Esophagus mucosa (tissue), 1 donor: Measurements from ENCODE around the gene C2orf80. TPM values are rescaled to one million over a fixed set of nuclear protein-coding genes. Genes with fewer than 3 reads are reported as not detected.
A peak's percentile ranks its signal among the peaks of the same experiment; 100 is the strongest.
"Not testable (repeated sequence)": the region's sequence is repeated elsewhere in the genome, so short reads cannot be mapped to it uniquely, and the experiment has no call there.

ENCODE experiments used
- ATAC-seq: fragments of 200-7000 bp; cut with Tn5 transposase; one replicate; pipeline ENCODE4 v1.9.1; 2020
- total RNA-seq: library from RNA; stranded (reverse); gene quantifications from one replicate; pipeline ENCODE4 v1.2.4, GENCODE V29; 2023
- donor health status: DM: yes; HTN: yes; CAD: no.

The C2orf80 gene
- total RNA-seq, 1 donor from 2014 or later, result not detected

DNA sequence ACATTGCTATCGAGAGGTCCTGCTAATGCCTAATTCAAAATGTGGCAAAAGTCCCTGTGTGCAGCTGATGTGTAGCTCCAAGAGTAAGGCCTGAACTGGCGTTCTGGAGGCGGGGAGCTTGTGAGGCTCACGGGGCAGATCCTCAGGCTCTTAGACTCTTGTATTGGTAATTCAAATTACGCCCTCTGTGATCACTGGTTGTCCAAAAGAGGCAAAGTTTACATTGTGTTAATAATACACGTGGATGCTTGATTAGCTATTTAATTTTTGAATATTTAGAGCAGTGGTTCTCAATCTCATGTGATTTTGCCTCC, 14.0 kb downstream of the C2orf80 start:
- no peak for ATAC-seq

DNA sequence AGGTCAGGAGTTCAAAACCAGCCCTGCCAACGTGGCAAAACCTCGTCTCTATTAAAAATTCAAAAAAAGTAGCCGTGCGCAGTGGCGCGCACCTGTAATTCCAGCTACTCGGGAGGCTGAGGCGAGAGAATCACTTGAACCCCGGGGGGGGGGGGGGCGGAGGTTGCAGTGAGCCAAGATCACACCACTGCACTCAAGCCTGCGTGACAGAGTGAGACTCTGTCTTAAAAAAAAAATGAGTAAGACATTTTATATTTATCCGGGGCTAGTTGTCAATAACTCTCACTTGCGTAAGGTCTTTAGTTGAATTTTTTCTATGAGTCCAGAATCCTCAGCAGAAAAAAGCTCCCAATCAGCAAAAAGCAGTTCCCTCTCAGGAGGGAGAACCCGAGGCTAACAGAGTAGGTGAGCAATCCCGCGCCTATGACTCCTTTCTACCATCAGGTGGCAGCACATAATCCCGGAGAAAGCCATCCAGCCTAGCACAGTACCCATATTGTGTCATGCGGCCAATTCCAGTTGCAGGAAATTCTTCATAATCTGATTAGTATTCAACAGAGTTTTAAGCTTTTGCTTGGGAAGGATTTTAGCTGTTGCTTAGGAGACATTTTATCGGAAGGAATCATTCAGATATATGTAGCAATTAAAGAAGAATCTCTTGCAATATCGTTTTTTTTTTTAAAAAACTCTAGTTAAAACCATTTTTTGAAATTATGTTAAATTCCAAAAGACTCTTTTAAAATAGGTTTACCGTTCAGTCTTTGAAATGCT, 14.6 kb downstream of the C2orf80 start:
- ATAC-seq, result peak; percentile 96

DNA sequence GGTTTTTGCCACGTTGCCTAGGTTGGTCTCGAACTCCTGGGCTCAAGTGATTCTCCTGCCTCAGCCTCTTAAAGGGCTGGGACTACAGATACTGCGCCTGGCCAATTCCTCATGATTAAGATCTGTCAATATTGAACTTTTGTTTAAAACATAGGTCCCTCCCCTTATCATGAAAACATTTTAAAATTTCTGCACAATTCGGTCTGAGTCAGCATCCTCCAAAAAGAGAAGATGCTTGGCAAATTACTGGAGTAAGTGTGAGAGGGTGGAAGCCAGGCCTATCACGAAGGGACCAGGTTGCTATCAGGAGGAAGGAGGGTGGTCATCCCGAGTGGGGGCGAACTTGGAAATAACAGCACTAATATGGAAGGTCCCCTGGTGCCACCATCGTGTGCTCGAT, 15.7 kb downstream of the C2orf80 start:
- no peak for ATAC-seq

GRCh38 chr2:208172125-208172524, 17.7 kb downstream of the C2orf80 start:
- ATAC-seq, result no peak

GRCh38 chr2:208164951-208165755, 24.7 kb downstream of the C2orf80 start:
- ATAC-seq, result no peak

GRCh38 chr2:208163489-208163888, 26.3 kb downstream of the C2orf80 start, which contains the start of gene CRYGA:
Gene CRYGA, minus strand, starts transcription at chr2:208163589. Its CDS starts 33 bp downstream, at chr2:208163556.
- ATAC-seq, result no peak

DNA sequence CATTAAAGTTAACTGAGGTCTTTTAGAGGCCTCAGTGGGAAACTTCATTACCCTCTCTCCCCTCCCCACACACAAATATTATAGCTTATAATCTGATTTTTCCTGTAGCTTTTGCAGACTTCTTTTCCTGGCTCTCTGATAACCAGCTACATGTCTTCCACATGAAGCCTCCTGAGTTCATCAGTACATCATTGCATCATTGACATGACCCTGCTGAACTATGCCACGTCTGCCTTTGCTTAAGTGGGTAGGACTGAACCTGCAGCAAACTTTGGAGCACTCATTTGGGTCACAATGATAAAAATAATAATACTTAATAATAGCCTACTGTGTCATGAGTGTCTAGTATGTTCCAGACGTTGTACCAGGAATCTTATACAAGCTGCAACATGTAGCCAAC, 33.4 kb downstream of the C2orf80 start:
- ATAC-seq, result no peak

GRCh38 chr2:208153156-208153555, 36.7 kb downstream of the C2orf80 start:
- no peak for ATAC-seq

GRCh38 chr2:208150956-208151355, 38.9 kb downstream of the C2orf80 start:
- no peak for ATAC-seq

DNA sequence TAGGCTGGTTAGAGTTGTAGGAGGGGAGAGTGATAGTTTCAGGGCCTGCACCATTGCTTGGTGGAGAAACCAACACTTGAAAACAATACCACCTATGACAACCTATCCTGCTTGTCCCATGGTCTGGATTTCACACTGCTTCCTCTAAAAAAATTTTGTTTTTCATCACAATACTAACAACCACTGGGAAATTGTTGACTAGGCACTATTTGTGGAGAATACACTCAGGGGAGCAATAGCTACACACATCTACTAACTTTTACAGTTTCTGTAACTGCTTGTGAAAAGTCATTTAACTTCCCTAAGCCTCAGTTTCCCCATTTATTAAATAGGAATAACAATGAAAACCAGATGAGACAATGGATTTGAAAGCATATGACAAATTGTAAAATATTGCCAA, 39.7 kb downstream of the C2orf80 start:
- no peak for ATAC-seq

GRCh38 chr2:208148803-208149202, 41.0 kb downstream of the C2orf80 start:
- no peak for ATAC-seq

- no peak for ATAC-seq
Observed at GRCh38 chr2:208147759-208148158, 42.1 kb downstream of the C2orf80 start.

DNA sequence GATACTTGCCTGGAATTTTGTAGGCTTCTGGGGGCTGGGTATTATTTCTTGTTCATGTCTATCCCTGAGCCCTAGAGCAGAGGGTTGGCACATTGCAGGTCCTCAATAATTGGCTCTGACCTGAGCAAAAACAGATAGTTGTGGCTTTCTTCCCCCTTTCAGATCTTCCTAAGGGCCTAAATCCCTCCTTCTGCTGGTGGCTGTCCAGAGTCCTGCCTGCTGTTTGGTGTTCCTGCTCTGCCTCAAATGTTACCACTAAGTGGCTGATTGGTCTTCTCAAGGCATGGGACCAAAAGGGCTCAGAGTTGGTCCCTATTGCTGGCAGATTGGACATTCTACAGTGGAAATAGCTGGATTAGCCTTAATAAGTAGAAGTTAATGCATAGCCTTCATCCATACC, 42.8 kb downstream of the C2orf80 start:
- ATAC-seq, result no peak

DNA sequence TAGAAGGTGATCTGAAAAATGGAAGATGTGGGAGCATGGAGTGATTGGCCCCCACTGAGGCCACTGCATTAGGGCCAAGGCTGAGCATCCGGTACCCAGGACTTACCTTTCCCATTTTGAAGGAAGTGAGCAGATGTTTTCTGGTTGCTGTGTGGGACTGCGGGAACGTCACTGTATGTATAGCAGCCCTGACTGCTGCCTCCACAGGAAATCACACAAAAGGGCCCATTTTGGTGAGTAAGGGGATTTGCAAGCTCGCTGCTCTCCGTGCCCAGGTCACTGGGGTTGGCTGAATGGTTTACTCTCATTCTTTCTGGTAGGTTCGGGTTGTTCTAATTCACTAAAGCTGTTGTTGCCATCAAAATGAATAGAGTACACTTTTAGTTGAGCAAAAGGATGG, 43.8 kb downstream of the C2orf80 start, which contains the start of gene CRYGB:
Gene CRYGB, minus strand, starts transcription at position 153 of the 400 bp plus-strand sequence. Its CDS starts 38 bp downstream, at position 115.
- no peak for ATAC-seq

DNA sequence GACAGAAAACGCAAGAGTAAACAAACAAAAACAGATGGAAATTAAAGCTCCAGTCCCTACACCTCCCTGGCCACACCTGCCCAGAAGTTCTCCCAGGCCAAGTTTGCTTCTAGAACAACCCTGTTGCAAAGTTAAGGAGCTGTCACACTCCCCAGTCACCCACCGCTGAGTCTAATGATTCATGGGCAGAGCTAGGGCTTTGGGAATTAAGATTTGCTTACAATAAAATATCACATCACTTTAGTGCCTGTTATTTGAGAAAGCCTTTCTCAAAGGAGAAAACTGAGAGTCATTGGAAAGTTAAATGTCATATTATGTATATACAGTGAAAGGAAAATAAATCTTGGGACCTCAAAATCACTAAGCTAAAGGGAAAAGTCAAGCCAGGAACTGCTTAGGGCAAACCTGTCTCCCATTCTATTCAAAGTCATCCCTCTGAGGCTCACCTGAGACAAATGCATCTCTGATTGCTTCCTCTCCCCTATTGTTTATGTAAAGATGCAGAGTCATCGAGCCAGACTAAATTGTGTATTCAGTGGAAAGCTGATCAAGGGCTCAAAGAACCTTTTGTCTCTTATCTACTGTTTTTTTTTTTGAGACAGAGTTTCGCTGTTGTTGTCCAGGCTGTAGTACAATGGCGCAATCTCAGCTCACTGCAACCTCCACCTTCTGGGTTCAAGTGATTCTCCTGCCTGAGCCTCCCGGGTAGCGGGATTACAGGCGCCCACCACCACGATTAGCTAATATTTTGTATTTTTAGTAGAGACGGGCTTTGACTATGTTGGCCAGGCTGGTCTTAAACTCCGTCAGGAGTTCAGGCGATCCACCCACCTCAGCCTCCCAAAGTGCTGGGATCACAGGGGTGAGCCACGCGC, 46.7 kb downstream of the C2orf80 start:
- no peak for ATAC-seq

DNA sequence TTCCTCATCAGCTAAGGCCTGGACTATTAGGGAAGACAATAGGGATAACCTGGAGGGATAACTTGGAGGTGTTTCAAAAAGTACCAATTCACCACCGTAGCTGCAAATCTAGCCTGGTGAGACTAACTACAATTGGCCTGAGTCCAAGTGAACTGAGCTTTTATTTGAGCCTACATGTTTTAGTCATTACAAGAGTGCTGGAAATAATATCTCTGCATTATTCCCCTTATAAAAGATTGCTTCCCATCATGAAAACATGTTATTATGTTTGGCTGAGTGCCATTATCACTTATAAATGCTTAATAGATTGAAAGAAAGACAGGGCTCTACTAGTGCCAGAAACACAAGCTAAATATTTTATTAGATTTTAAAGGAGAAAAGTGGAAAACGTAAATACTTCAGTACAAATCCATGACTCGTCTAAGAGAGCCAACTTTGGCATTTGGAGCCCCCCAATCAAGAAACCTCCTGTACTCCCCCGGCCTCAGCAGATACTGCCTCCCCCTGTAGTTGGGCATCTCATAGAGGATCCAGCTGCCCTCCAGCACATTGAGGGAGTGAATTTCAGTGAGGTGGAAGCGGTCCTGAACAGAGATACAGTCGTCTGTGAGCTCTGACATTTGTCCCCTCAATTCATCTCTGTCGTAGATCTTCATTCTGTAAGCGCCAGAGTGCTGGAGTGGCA, 47.4 kb downstream of the C2orf80 start:
- no peak for ATAC-seq

DNA sequence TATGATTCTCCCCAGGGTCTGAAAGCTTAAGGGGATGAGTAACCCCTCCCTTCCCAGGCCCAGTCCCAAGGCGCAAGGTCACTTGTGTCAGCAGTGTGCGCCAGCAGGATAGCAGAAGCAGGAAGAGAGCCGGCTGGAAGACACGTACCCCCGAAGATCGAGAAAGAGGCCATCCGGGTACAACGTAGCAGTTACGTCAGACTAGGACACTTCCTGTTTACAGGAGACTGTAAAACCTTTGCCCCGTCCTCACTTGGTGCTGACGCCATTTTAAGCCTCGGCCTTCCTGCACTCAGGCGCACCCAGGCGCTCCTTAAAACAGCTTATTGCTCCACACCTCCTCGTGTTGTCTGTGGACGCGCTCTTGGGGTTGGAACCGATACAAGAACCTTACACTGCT, 50.4 kb downstream of the C2orf80 start:
- ATAC-seq, result no peak

- not testable (repeated sequence) for ATAC-seq
Observed at GRCh38 chr2:208138334-208138733, 51.5 kb downstream of the C2orf80 start.

DNA sequence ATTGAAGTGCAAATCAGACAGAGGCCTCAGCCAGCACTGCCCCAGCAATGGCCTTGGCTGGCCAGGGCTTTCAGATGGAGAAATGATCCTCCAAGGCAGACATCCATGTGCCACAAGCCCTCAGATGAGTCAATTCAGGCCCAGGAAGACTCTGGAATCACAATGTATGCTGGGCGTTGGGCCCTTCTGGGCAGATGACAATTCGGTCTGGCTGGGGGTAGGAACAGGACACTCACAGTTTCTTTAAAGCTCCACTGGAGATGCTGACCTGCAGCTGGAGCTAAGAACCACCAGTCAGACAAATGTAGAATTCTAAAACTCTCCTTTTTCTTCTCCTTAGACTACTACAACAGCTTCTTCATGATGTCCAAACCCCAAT, 53.1 kb downstream of the C2orf80 start:
- ATAC-seq, result no peak

GRCh38 chr2:208135794-208136715, 53.8 kb downstream of the C2orf80 start:
- ATAC-seq, result no peak

- ATAC-seq, result peak; percentile 18
Observed at GRCh38 chr2:208134928-208135586, 54.8 kb downstream of the C2orf80 start.
